Effector memory CD4-positive, alpha-beta T cell (primary cell): ENCODE results near the gene ZBTB22.
"Not testable (repeated sequence)": the region's sequence is repeated elsewhere in the genome, so short reads cannot be mapped to it uniquely, and the experiment has no call there.

Experiments used
- DNase-seq, 3 donors: peaks; one replicate each; pipeline ENCODE4 v3.0.0-alpha.2; 2020
- H3K27ac ChIP-seq: 2 replicates; pipeline ENCODE4 v1.7.0; 2013; ENCODE audit warnings: mild to moderate bottlenecking, low read length, moderate library complexity; ENCODE audit not compliant: insufficient read depth, poor library complexity, severe bottlenecking
- H3K27me3 ChIP-seq: replicated peaks from 2 replicates; pipeline ENCODE4 v1.7.0; 2013; ENCODE audit warnings: mild to moderate bottlenecking, low read length; ENCODE audit not compliant: insufficient read depth, control insufficient read depth, poor library complexity, severe bottlenecking
- H3K36me3 ChIP-seq: 2 replicates; pipeline ENCODE4 v1.7.0; 2013; ENCODE audit warnings: mild to moderate bottlenecking, low read length, moderate library complexity; ENCODE audit not compliant: control insufficient read depth, insufficient read depth
- H3K4me1 ChIP-seq: 2 replicates; pipeline ENCODE4 v1.7.0; 2013; ENCODE audit warnings: low read length, mild to moderate bottlenecking; ENCODE audit not compliant: control insufficient read depth, insufficient read depth, poor library complexity, severe bottlenecking
- H3K4me3 ChIP-seq: 2 replicates; pipeline ENCODE4 v1.7.0; 2013; ENCODE audit warnings: low read length, low read depth, mild to moderate bottlenecking; ENCODE audit not compliant: insufficient read depth, poor library complexity, severe bottlenecking
- H3K9me3 ChIP-seq: 2 replicates; pipeline ENCODE4 v1.7.0; 2013; ENCODE audit warnings: mild to moderate bottlenecking, low read length, moderate library complexity; ENCODE audit not compliant: control insufficient read depth

The ZBTB22 gene

DNA sequence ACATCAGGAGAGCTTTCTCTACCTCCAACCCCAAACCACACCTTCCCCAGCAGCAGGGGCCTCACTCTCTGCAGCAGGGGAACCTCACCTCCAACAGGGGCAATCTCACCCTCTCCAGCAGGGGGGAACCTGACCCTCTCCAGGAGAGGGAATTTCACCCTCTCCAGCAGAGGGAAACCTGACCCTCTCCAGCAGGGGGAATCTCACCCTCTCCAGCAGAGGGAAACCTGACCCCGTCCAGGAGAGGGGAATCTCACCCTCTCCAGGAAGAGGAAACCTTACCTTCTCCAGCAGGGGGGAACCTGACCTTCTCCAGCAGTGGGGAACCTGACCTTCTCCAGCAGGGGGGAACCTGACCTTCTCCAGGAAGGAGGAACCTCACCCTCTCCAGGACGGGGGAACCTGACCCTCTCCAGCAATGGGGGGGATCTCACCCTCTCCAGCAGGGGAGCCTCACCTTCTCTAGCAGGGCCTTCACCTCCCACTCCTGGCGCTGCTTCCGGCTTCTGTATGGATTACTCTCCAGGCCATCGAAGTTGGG is 37.5 kb downstream of the ZBTB22 start:
- DNase-seq: no peak
- peaks cover 32% of the 10 kb centered on the region for H3K4me1 ChIP-seq
- H3K27me3 ChIP-seq: no peaks in the 10 kb centered on the region
- no peak overlapping the region for H3K4me3 ChIP-seq
- peaks cover 48% of the 10 kb centered on the region for H3K36me3 ChIP-seq
- no peaks in the 10 kb centered on the region for H3K9me3 ChIP-seq
- H3K27ac ChIP-seq: no peak overlapping the region

DNA sequence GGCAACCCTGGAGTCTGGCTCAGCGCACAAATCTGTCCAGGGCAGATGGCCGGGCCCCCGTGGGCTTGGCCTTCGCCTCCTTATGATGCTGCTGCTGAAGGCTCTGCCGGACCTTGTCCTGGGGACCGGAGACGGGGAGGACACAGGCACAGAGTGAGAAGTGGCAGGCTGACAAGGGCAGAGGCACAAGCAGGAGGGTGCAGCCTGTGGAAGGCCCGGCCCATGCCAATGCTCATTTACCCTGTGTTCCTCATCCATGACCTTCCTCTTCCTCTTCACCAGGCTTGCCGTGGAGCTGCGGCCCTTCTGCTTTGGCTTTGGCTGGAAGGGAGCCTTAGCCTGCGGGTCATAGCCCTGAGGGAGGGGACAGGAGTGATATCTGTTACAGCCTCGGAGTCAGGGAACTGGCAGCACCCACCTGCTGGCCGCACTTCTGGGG is 38.3 kb downstream of the ZBTB22 start:
- H3K27me3 ChIP-seq: no peaks in the 10 kb centered on the region
- peaks cover 46% of the 10 kb centered on the region for H3K36me3 ChIP-seq
- H3K27ac ChIP-seq: peak overlapping the region; percentile 13
- no peak for DNase-seq
- H3K9me3 ChIP-seq: no peaks in the 10 kb centered on the region
- peaks cover 38% of the 10 kb centered on the region for H3K4me1 ChIP-seq
- no peak overlapping the region for H3K4me3 ChIP-seq

DNA sequence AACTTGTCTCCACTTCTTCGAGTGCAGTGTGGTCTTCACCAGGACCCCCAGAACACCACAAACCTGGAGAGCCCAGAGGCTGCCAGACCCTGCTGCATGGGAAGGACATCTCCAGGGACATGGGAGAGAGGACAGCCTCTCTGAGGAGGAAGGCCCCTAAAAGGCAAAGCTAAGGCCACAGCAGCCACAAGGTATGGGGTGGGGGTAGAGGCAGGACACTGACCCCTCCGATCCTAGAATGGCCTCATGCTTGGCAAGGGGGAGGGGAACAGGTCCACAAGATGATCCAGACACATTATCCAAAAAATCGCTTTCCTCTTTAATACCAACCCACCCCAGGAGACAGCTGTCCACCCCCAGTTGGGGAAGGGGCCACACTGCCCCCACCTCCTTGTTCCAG is 38.7 kb downstream of the ZBTB22 start:
- no peaks in the 10 kb centered on the region for H3K27me3 ChIP-seq
- H3K36me3 ChIP-seq: peaks cover 42% of the 10 kb centered on the region
- no peaks in the 10 kb centered on the region for H3K9me3 ChIP-seq
- H3K4me1 ChIP-seq: peaks cover 43% of the 10 kb centered on the region
- no peak overlapping the region for H3K4me3 ChIP-seq
- H3K27ac ChIP-seq: peak overlapping the region; percentile 13
- no peak for DNase-seq

DNA sequence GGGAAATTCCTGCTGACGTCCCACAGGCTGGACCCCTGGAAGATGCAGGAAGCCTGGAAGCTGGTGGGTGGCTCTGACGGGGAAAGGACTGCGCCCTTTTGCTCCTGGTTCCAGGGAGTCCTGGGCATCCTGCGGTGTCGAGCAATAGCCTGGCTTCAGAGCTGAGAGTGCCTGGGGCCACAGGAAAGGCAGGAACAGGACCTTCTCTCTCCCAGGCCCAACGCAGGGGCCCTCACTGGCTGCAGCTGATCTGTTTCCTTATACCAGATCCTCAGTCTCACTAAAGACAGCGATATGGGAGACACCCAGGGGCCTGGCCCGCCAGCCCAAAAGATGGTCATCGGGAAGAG is 39.2 kb downstream of the ZBTB22 start:
- peaks cover 47% of the 10 kb centered on the region for H3K4me1 ChIP-seq
- no peak overlapping the region for H3K4me3 ChIP-seq
- H3K36me3 ChIP-seq: peaks cover 38% of the 10 kb centered on the region

DNA sequence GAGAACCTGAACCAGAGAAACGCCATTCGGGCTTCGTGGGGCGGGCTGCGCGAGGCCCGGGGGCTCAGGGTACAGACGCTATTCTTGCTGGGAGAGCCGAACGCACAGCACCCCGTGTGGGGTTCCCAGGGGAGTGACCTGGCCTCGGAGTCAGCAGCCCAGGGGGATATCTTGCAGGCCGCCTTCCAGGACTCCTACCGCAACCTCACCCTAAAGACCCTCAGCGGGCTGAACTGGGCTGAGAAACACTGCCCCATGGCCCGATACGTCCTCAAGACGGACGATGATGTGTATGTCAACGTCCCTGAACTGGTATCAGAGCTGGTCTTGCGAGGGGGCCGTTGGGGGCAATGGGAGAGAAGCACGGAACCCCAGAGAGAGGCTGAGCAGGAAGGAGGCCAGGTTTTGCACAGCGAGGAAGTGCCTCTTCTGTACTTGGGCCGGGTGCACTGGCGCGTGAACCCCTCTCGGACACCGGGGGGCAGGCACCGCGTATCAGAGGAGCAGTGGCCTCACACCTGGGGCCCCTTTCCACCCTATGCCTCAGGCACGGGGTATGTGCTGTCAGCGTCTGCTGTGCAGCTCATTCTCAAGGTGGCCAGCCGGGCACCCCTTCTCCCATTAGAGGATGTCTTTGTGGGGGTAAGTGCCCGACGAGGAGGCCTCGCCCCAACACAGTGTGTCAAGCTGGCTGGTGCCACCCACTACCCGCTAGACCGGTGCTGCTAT is 39.7 kb downstream of the ZBTB22 start:
- peaks cover 38% of the 10 kb centered on the region for H3K36me3 ChIP-seq
- H3K27ac ChIP-seq: peak overlapping the region; percentile 85
- peak overlapping the region; percentile 81 for H3K4me3 ChIP-seq
- H3K9me3 ChIP-seq: no peaks in the 10 kb centered on the region
- peak in 1 of 3 donors; percentile 4 for DNase-seq
- peaks cover 52% of the 10 kb centered on the region for H3K4me1 ChIP-seq
- no peaks in the 10 kb centered on the region for H3K27me3 ChIP-seq

More for the DNA sequence above, 39.2 kb downstream of the ZBTB22 start:
- Histone ChIP-seq H3K9me3 (no peaks in the 10 kb centered on the region), H3K27ac (peak overlapping the region; percentile 85), H3K27me3 (no peaks in the 10 kb centered on the region)
- DNase-seq: no peak

DNA sequence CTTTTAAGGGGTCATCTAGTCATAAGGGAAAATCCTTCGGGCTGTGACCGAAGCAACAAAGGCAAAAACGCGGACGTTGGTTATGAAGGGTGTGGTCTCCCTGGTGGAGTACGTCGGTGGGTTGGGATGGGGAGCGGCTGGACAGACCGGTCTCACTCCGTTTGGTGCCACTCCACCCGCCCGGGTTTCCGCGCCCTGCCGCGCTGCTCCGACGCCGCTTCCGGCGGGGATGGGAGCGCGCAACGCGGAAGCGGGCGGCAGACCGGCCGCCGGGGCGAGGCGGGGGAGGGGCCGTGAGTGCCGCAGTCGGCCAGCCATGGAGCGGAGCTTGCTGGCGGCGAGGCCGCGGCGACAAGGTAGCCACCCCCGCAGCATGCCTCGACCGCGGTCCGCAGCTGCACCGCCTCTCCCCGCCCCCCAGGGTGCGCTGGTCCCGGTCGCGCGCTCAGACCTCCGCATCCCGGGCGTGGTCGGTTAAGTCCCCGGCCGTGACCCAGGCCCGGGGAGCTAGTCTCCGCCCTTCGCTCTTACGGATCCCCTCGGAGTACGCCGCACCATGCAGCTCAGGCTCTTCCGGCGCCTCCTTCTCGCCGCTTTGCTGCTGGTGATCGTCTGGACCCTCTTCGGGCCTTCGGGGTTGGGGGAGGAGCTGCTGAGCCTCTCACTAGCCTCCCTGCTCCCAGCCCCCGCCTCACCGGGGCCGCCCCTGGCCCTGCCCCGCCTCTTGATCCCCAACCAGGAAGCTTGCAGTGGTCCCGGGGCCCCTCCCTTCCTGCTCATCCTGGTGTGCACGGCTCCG is 40.5 kb downstream of the ZBTB22 start, which contains the start of gene B3GALT4:
TSS of gene B3GALT4 (plus strand) at position 260 of the 799 bp plus-strand sequence. CDS start at position 557, 297 bp downstream.
- peaks cover 38% of the 10 kb centered on the region for H3K36me3 ChIP-seq
- H3K4me1 ChIP-seq: peaks cover 57% of the 10 kb centered on the region
- peak; percentile 58 to 63 (median 61) for DNase-seq
- no peaks in the 10 kb centered on the region for H3K27me3 ChIP-seq
- H3K4me3 ChIP-seq: peak within 1 kb of the TSS; percentile 81
- H3K27ac ChIP-seq: peak within 1 kb of the TSS; percentile 85
- H3K9me3 ChIP-seq: no peaks in the 10 kb centered on the region

DNA sequence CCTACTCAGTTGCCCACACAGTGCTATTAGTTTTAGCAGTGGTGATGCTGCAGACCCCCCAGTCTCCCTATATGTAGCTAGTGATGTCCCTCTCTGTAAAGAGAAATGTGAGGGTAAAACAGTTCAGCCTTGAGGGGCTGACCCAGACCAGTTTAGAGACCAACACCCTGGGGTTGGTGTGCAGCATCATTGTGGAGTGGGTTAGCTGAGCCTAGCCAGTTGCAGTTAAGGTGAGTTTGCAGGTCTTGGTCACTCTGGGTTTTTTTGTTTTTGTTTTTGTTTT is 41.0 kb downstream of the ZBTB22 start:
- Histone ChIP-seq H3K27ac (peak overlapping the region; percentile 85), H3K4me3 (peak overlapping the region; percentile 81), H3K27me3 (no peaks in the 10 kb centered on the region), H3K9me3 (no peaks in the 10 kb centered on the region), H3K4me1 (peaks cover 57% of the 10 kb centered on the region), H3K36me3 (peaks cover 38% of the 10 kb centered on the region)
- no peak for DNase-seq

DNA sequence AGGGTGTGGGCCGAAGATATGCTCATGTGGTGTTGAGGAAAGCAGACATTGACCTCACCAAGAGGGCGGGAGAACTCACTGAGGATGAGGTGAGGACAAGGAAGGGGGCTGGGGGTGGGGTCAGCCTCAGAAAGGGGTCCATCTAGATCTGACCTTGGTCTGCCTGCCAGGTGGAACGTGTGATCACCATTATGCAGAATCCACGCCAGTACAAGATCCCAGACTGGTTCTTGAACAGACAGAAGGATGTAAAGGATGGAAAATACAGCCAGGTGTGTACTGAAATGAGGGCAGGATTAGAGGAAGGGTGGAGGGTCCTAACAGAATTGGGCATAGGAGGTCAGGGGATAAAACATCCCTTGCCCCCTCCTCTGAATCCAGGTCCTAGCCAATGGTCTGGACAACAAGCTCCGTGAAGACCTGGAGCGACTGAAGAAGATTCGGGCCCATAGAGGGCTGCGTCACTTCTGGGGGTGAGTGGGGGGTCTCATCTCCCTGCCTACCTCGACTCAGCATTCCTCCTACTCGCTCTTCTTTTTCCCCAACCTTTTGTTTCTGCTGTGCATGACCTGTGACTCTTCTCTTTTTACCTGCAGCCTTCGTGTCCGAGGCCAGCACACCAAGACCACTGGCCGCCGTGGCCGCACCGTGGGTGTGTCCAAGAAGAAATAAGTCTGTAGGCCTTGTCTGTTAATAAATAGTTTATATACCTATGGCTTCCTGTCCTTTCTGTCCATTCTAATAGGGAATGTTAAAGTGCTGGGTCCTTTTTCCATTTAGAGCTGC is 41.6 kb downstream of the ZBTB22 start:
- not testable (repeated sequence) for H3K27me3 ChIP-seq, DNase-seq, H3K9me3 ChIP-seq, H3K4me3 ChIP-seq
- Histone ChIP-seq H3K27ac (peak overlapping the region; percentile 85), H3K4me1 (peaks cover 58% of the 10 kb centered on the region), H3K36me3 (peaks cover 38% of the 10 kb centered on the region)

DNA sequence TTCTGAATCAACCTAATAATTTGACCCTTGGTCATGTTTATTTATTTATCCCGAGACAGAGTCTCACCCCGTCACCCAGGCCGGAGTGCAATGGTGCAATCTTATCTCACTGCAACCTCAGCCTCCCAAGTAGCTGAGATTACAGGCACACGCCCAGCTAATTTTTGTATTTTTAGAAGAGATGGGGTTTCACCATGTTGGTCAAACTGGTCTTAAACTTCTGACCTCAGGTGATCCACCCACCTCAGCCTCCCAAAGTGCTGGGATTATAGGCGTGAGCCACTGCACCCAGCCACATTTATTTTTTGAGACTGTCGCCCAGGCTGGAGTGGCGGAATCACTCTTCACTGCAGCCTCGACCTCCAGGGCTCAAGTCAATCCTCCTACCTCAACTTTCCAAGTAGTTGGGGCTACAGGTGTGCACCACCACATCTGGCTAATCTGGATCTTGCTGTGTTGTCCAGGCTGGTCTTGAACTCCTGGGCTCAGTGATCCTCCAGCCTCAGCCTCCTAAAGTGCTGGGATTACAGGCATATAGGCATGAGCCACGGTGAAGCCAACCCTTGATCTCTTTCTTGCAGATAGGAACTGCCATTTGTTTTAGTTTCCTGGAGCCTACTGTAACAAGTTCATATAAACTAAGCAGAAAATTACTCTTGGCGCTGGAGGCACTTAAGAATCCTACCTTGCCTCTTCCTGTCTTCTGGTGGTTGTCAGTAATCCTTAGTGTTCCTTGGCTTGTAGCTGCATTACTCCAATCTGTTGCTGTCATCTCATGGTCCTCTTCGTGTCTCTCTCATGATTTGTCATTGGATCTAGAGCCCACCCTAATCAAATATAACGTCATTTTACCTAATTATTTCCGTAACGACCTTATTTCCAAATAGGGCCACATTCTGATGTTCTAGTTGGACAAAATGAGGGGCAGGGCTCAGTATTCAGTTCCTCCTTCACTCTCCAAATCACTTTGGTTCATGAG is 43.3 kb downstream of the ZBTB22 start:
- H3K36me3 ChIP-seq: peaks cover 22% of the 10 kb centered on the region
- no peaks in the 10 kb centered on the region for H3K27me3 ChIP-seq
- H3K4me3 ChIP-seq: no peak overlapping the region
- peaks cover 58% of the 10 kb centered on the region for H3K4me1 ChIP-seq
- DNase-seq: no peak
- no peaks in the 10 kb centered on the region for H3K9me3 ChIP-seq
- H3K27ac ChIP-seq: peak overlapping the region; percentile 93
